HTR-8/SVneo (cell line): ENCODE measurements around the gene CFAP20DC.

Experiments
- DNase-seq: peaks from one replicate; pipeline ENCODE4 v3.0.0; 2011; ENCODE audit warnings: low spot score, mixed read lengths; ENCODE audit not compliant: insufficient read length
- FAIRE-seq: peaks from 2 replicates; lab custom pipeline; 2011; peaks lifted over from hg19 to GRCh38; lab: Jason Lieb, UNC

CFAP20DC gene

GRCh38 chr3:59040902-59041301 is 8.9 kb downstream of the CFAP20DC start:
- DNase-seq (no peak), FAIRE-seq (no peak)

- no peak for DNase-seq
- no peak for FAIRE-seq
These were observed 22.2 kb downstream of the CFAP20DC start for GRCh38 chr3:59027607-59028006.

- DNase-seq (no peak), FAIRE-seq (no peak)
These were observed 26.2 kb downstream of the CFAP20DC start for GRCh38 chr3:59023612-59024011.

GRCh38 chr3:59017617-59017984 is 32.2 kb downstream of the CFAP20DC start:
- FAIRE-seq (no peak), DNase-seq (no peak)

GRCh38 chr3:59016930-59017616 is 32.8 kb downstream of the CFAP20DC start:
- DNase-seq (no peak), FAIRE-seq (no peak)

GRCh38 chr3:59013611-59014010 is 36.2 kb downstream of the CFAP20DC start:
- DNase-seq = no peak

GRCh38 chr3:59006634-59007517 is 42.9 kb downstream of the CFAP20DC start:
- DNase-seq = no peak
- FAIRE-seq = no peak

More at GRCh38 chr3:59013611-59014010, 36.2 kb downstream of the CFAP20DC start:
- FAIRE-seq = no peak

GRCh38 chr3:59001675-59002074 is 48.1 kb downstream of the CFAP20DC start:
- FAIRE-seq = no peak
- no peak for DNase-seq

- DNase-seq = no peak
These were observed 50.1 kb downstream of the CFAP20DC start for GRCh38 chr3:58999774-59000160.

GRCh38 chr3:58999134-58999773 is 50.6 kb downstream of the CFAP20DC start:
- no peak for DNase-seq
- no peak for FAIRE-seq

More at GRCh38 chr3:58999774-59000160, 50.1 kb downstream of the CFAP20DC start:
- no peak for FAIRE-seq

GRCh38 chr3:58998476-58999117 is 51.2 kb downstream of the CFAP20DC start:
- FAIRE-seq = peak; percentile 89

GRCh38 chr3:58996730-58997129 is 53.1 kb downstream of the CFAP20DC start:
- no peak for DNase-seq
- FAIRE-seq = no peak

More at GRCh38 chr3:58998476-58999117, 51.2 kb downstream of the CFAP20DC start:
- DNase-seq = peak; percentile 73

- DNase-seq (peak; percentile 39), FAIRE-seq (no peak)
These were observed 55.0 kb downstream of the CFAP20DC start for GRCh38 chr3:58994746-58995330.

GRCh38 chr3:58993547-58993946 is 56.3 kb downstream of the CFAP20DC start:
- FAIRE-seq = no peak
- no peak for DNase-seq

- no peak for DNase-seq
- no peak for FAIRE-seq
These were observed 58.2 kb downstream of the CFAP20DC start for GRCh38 chr3:58991623-58992022.

GRCh38 chr3:58991026-58991425 is 58.8 kb downstream of the CFAP20DC start:
- FAIRE-seq (no peak), DNase-seq (no peak)

- DNase-seq (no peak), FAIRE-seq (no peak)
These were observed 59.9 kb downstream of the CFAP20DC start for GRCh38 chr3:58989955-58990354.

GRCh38 chr3:58989163-58989562 is 60.7 kb downstream of the CFAP20DC start:
- DNase-seq (no peak), FAIRE-seq (no peak)

GRCh38 chr3:58988041-58988440 is 61.8 kb downstream of the CFAP20DC start:
- FAIRE-seq = no peak
- DNase-seq = no peak

GRCh38 chr3:58986654-58987053 is 63.2 kb downstream of the CFAP20DC start:
- DNase-seq = no peak
- FAIRE-seq = no peak
